Trophoblast cell (in vitro differentiated cells and primary cell): ENCODE measurements around the gene KMT2D.

Experiments
- DNase-seq, 2 donors: peaks; one replicate each; pipeline ENCODE4 v3.0.0-alpha.2; 2016
- H2AFZ ChIP-seq: 2 replicates; pipeline ENCODE4 v1.6.1; 2013; ENCODE audit warnings: low read length, moderate library complexity, mild to moderate bottlenecking; ENCODE audit not compliant: insufficient read depth, poor library complexity
- H2AK5ac ChIP-seq: 2 replicates; pipeline ENCODE4 v1.6.1; 2013; ENCODE audit warnings: mild to moderate bottlenecking, low read length
- H2BK120ac ChIP-seq: 2 replicates; pipeline ENCODE4 v1.6.1; 2013; ENCODE audit warnings: low read length, mild to moderate bottlenecking, moderate library complexity; ENCODE audit not compliant: insufficient read depth, poor library complexity
- H2BK12ac ChIP-seq: 2 replicates; pipeline ENCODE4 v1.6.1; 2013; ENCODE audit warnings: mild to moderate bottlenecking, low read length, moderate library complexity
- H2BK5ac ChIP-seq: 2 replicates; pipeline ENCODE4 v1.6.1; 2013; ENCODE audit warnings: low read length, low read depth, moderate library complexity, mild to moderate bottlenecking; ENCODE audit not compliant: poor library complexity
- H3K14ac ChIP-seq: 2 replicates; pipeline ENCODE4 v1.6.1; 2013; ENCODE audit warnings: mild to moderate bottlenecking, low read length
- H3K18ac ChIP-seq: 2 replicates; pipeline ENCODE4 v1.6.1; 2013; ENCODE audit warnings: mild to moderate bottlenecking, low read length
- H3K23ac ChIP-seq: 2 replicates; pipeline ENCODE4 v1.6.1; 2013; ENCODE audit warnings: low read length
- H3K27ac ChIP-seq: 2 replicates; pipeline ENCODE4 v1.5.1; 2013; ENCODE audit warnings: low read depth, mild to moderate bottlenecking, inconsistent platforms, low read length, moderate library complexity
- H3K27me3 ChIP-seq: 2 replicates; pipeline ENCODE4 v1.6.1; 2013; ENCODE audit warnings: inconsistent platforms, mild to moderate bottlenecking, low read length, moderate library complexity; ENCODE audit not compliant: insufficient read depth
- H3K36me3 ChIP-seq, 2 experiments: 1 replicate in 1 of 2; 2 replicates in 1 of 2; pipeline ENCODE4 v1.6.1; 2013; ENCODE audit warnings: low read length in 2 of 2, mild to moderate bottlenecking in 2 of 2, moderate library complexity in 1 of 2; ENCODE audit not compliant: insufficient read depth in 2 of 2, control insufficient read depth in 1 of 2
- H3K4ac ChIP-seq: 2 replicates; pipeline ENCODE4 v1.6.1; 2013; ENCODE audit warnings: low read depth, mild to moderate bottlenecking, low read length, moderate library complexity
- H3K4me1 ChIP-seq, 2 experiments: 1 replicate in 1 of 2; 2 replicates in 1 of 2; pipeline ENCODE4 v1.6.1; 2013; ENCODE audit warnings: low read length in 2 of 2, mild to moderate bottlenecking in 2 of 2, moderate library complexity in 1 of 2; ENCODE audit not compliant: insufficient read depth in 2 of 2, control insufficient read depth in 1 of 2
- H3K4me2 ChIP-seq: 2 replicates; pipeline ENCODE4 v1.6.1; 2013; ENCODE audit warnings: inconsistent platforms, mild to moderate bottlenecking, low read length, moderate library complexity
- H3K4me3 ChIP-seq: 2 replicates; pipeline ENCODE4 v1.5.1; 2013; ENCODE audit warnings: mild to moderate bottlenecking, low read depth, low read length, inconsistent platforms
- H3K79me1 ChIP-seq: one replicate; pipeline ENCODE4 v1.6.1; 2013; ENCODE audit warnings: low read length
- H3K79me2 ChIP-seq: 2 replicates; pipeline ENCODE4 v1.6.1; 2013; ENCODE audit warnings: low read length, mild to moderate bottlenecking; ENCODE audit not compliant: control insufficient read depth, insufficient read depth, poor library complexity
- H3K9ac ChIP-seq: 2 replicates; pipeline ENCODE4 v1.6.1; 2013; ENCODE audit warnings: mild to moderate bottlenecking, low read length
- H3K9me3 ChIP-seq: 2 replicates; pipeline ENCODE4 v1.6.1; 2013; ENCODE audit warnings: low read depth, mild to moderate bottlenecking, control low read depth, inconsistent platforms, low read length; ENCODE audit not compliant: insufficient read depth
- H4K12ac ChIP-seq: 2 replicates; pipeline ENCODE4 v1.6.1; 2013; ENCODE audit warnings: low read depth, mild to moderate bottlenecking, low read length, moderate library complexity
- H4K8ac ChIP-seq: 2 replicates; pipeline ENCODE4 v1.6.1; 2013; ENCODE audit warnings: low read depth, mild to moderate bottlenecking, low read length, moderate library complexity
- H4K91ac ChIP-seq: one replicate; pipeline ENCODE4 v1.6.1; 2013; ENCODE audit warnings: low read depth, mild to moderate bottlenecking, low read length, moderate library complexity
- WGBS: extraction: QIAGEN DNeasy Blood & Tissue Kit; methylation state at CpG from one replicate; pipeline ENCODE4 v1.1.7; 2013; ENCODE audit warnings: missing lambda C conversion rate; ENCODE audit not compliant: insufficient read length, insufficient coverage; ENCODE audit errors: extremely low coverage; 5-methylcytosine and 5-hydroxymethylcytosine counted together

KMT2D gene

DNA sequence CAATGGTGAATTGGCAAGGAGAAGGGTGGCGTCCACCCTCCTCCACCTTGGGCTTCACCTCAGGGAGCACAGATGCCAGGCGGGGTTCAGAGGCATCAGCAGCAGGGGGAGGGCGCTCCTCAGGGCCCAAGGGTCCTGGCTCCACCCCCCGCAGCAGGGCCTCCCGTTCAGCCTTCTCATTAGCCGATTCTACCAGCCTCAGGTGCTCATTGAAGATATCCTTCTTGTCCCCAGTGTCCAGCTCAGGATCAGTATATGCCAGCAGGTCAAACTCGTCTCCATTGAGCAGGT, 22.7 kb downstream of the KMT2D start:
- no peak overlapping the region for H2AFZ ChIP-seq
- no CpG with 5 or more reads among the region's 7 CpGs for WGBS
- H3K4ac ChIP-seq: no peak overlapping the region
- no peak overlapping the region for H3K4me3 ChIP-seq
- H3K27me3 ChIP-seq: no peaks in the 10 kb centered on the region
- no peak overlapping the region for H4K12ac ChIP-seq
- H3K23ac ChIP-seq: no peak overlapping the region
- no peak overlapping the region for H4K91ac ChIP-seq
- H3K4me2 ChIP-seq: no peak overlapping the region
- H2AK5ac ChIP-seq: no peak overlapping the region
- H3K27ac ChIP-seq: no peak overlapping the region
- H3K79me1 ChIP-seq: no peaks in the 10 kb centered on the region
- H3K14ac ChIP-seq: no peak overlapping the region
- H3K18ac ChIP-seq: peak overlapping the region; percentile 17
- no peak overlapping the region for H2BK120ac ChIP-seq
- no peaks in the 10 kb centered on the region for H3K79me2 ChIP-seq
- no peak overlapping the region for H2BK5ac ChIP-seq
- peaks cover 80 to 83% of the 10 kb centered on the region in 2 experiments for H3K36me3 ChIP-seq
- H3K4me1 ChIP-seq: no peaks in the 10 kb centered on the region
- no peak overlapping the region for H2BK12ac ChIP-seq
- H4K8ac ChIP-seq: no peak overlapping the region
- H3K9ac ChIP-seq: peak overlapping the region; percentile 14
- no peaks in the 10 kb centered on the region for H3K9me3 ChIP-seq
- no peak for DNase-seq

DNA sequence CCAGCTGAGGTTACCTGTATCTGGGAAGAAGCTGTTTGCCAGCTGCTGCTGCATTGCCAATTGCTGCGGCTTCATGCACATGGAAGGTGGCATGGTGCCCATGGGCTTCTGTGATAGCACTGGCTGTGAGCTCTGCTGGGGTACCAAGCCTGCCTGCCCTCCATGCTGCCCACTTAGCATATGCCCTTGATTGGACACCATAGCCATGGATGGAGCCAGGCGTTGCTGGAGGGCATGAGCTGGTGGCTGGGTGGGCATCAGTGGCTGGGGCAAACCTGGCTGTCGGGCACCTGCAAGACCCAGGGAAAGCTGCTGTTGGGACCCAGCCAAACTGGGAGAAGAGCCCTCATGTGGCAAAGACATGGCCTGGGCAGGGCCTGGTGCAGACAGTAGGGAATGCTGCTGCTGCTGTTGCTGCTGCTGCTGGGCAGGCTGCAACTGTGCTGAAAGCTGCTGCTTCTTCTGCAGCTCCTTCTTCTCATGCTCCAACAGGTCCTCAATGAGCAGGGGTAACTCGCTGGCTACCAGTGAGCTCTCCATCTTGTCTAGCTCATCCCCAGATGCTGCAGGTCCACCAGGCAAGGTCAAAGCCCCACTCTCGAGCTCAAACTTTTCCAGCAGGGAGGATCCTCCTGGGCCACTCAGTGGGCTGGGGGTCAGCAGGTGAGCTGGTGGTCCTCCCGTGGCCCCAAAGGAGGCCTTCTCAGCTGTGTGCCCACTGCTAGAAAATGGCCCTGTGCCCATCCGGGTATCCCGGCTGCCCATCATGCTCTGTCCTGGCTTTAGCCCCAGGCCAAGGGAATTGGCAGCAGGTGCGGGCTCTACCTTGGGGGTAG, 23.3 kb downstream of the KMT2D start:
- no peak overlapping the region for H2BK120ac ChIP-seq
- no peak overlapping the region for H2AK5ac ChIP-seq
- peak overlapping the region; percentile 14 for H3K9ac ChIP-seq
- no peak overlapping the region for H2AFZ ChIP-seq
- H3K4ac ChIP-seq: no peak overlapping the region
- H3K23ac ChIP-seq: no peak overlapping the region
- no CpG with 5 or more reads among the region's 9 CpGs for WGBS
- no peak overlapping the region for H3K4me3 ChIP-seq
- H2BK5ac ChIP-seq: no peak overlapping the region
- no peaks in the 10 kb centered on the region for H3K79me2 ChIP-seq
- H4K91ac ChIP-seq: no peak overlapping the region
- H3K4me1 ChIP-seq: no peaks in the 10 kb centered on the region
- H3K18ac ChIP-seq: peak overlapping the region; percentile 17
- no peak overlapping the region for H4K8ac ChIP-seq
- H2BK12ac ChIP-seq: no peak overlapping the region
- H3K79me1 ChIP-seq: no peaks in the 10 kb centered on the region
- H4K12ac ChIP-seq: no peak overlapping the region
- H3K4me2 ChIP-seq: no peak overlapping the region
- no peak for DNase-seq
- H3K36me3 ChIP-seq: peaks cover 80 to 83% of the 10 kb centered on the region in 2 experiments
- H3K27ac ChIP-seq: no peak overlapping the region
- H3K14ac ChIP-seq: no peak overlapping the region
- H3K27me3 ChIP-seq: no peaks in the 10 kb centered on the region
- no peaks in the 10 kb centered on the region for H3K9me3 ChIP-seq

DNA sequence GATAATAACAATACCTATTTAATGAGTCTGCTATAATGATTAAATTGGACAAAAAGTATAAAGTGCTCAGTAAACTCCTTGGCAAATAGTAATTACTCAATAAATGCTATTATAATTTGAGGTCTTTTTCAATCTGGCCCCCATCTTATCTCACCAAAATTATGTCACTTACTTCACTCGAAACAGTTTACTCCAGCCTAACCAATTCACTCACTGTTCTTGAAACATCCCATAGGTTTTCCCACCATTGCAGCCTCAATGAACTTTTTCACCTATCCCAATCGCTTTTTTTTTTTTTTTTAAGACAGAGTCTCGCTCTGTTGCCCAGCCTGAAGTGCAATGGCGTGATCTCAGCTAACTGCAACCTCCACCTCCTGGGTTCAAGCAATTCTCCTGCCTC, 24.6 kb downstream of the KMT2D start:
- Histone ChIP-seq H2BK120ac (no peak overlapping the region), H4K8ac (no peak overlapping the region), H2AK5ac (no peak overlapping the region), H3K36me3 (peaks cover 80 to 83% of the 10 kb centered on the region in 2 experiments), H2BK12ac (no peak overlapping the region), H4K12ac (no peak overlapping the region), H2BK5ac (no peak overlapping the region), H3K79me1 (no peaks in the 10 kb centered on the region), H3K23ac (no peak overlapping the region), H3K27ac (no peak overlapping the region), H3K18ac (no peak overlapping the region), H3K14ac (no peak overlapping the region), H3K4ac (no peak overlapping the region), H3K9me3 (no peaks in the 10 kb centered on the region), H3K4me3 (no peak overlapping the region), H2AFZ (no peak overlapping the region), H3K4me2 (no peak overlapping the region), H3K4me1 (no peaks in the 10 kb centered on the region), H3K27me3 (no peaks in the 10 kb centered on the region), H3K9ac (no peak overlapping the region), H3K79me2 (no peaks in the 10 kb centered on the region), H4K91ac (no peak overlapping the region)
- no CpG with 5 or more reads among the region's 4 CpGs for WGBS
- DNase-seq: no peak

DNA sequence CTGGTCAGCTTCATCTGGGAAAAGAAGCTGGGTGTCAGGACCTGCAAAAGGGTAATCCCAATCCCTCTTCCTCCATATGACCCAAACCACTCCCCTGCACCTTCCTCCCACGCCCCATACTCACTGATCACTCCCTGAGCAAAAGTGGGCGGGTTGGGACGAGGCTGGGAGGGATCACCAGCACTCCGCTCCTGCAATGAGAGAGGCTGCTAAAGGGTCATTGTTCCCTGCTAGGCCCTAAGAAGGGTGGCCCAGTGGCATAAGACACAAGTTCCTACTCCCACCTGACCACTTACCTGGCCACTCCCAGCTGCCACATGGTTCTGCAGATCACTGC, 26.3 kb downstream of the KMT2D start:
- Histone ChIP-seq H3K23ac (no peak overlapping the region), H3K27me3 (no peaks in the 10 kb centered on the region), H3K4ac (no peak overlapping the region), H3K4me2 (no peak overlapping the region), H2BK5ac (no peak overlapping the region), H3K18ac (no peak overlapping the region), H3K36me3 (peaks cover 74 to 81% of the 10 kb centered on the region in 2 experiments), H3K27ac (no peak overlapping the region), H4K91ac (no peak overlapping the region), H3K79me2 (no peaks in the 10 kb centered on the region), H2AK5ac (no peak overlapping the region), H4K12ac (no peak overlapping the region), H3K79me1 (no peaks in the 10 kb centered on the region), H2AFZ (no peak overlapping the region), H4K8ac (no peak overlapping the region), H2BK12ac (no peak overlapping the region), H3K4me1 (no peaks in the 10 kb centered on the region), H3K9me3 (no peaks in the 10 kb centered on the region), H3K9ac (no peak overlapping the region), H2BK120ac (no peak overlapping the region), H3K14ac (no peak overlapping the region), H3K4me3 (no peak overlapping the region)
- no CpG with 5 or more reads among the region's 4 CpGs for WGBS
- DNase-seq: no peak
